HG03342 (cell line): ENCODE results near the gene OVOL2.

Source experiments
- ATAC-seq: cut with Tn5 transposase; IDR thresholded peaks from one replicate; pipeline ENCODE4 v1.9.1; 2021; ENCODE audit warnings: mild to moderate bottlenecking, moderate library complexity; ENCODE audit not compliant: unreplicated experiment

The OVOL2 gene

GRCh38 chr20:17992224-17992637, 65.5 kb downstream of the OVOL2 start:
- ATAC-seq: no peak

- no peak for ATAC-seq
Observed at GRCh38 chr20:17990278-17990972, 67.3 kb downstream of the OVOL2 start.

GRCh38 chr20:17987988-17988387, 69.7 kb downstream of the OVOL2 start:
- ATAC-seq: no peak

GRCh38 chr20:17985388-17986018, 72.2 kb downstream of the OVOL2 start:
- no peak for ATAC-seq

GRCh38 chr20:17976305-17976704, 81.4 kb downstream of the OVOL2 start:
- no peak for ATAC-seq
